Stimulated activated CD8-positive, alpha-beta memory T cell treated with anti-CD3 and anti-CD28 coated beads, Interleukin-12 subunit alpha, Interleukin-12 subunit beta, amount 100 ng/mL, for 4 hours (primary cell): ENCODE data around the gene TFB2M.

Experiments
- DNase-seq: peaks from one replicate; pipeline ENCODE4 v3.0.0-alpha.2; 2020; ENCODE audit warnings: low read depth

TFB2M gene

DNA sequence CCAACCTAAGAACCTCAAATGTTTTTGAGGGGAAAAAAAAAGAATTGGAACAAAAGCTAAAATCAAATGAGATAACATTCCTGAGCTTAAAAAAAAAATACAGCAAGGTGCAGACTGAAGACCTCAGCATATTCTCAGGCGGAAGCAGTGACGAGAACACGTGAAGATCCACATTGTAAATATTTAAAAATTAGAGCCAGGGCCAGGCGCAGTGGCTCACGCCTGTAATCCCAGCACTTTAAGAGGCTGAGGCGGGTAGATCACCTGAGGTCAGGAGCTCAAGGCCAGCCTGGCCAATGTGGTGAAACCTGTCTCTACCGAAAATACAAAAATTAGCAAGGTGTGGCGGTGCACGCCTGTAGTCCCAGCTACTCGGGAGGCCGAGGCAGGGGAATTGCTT is 15.7 kb downstream of the TFB2M start:
- no peak for DNase-seq

- DNase-seq = no peak
These were observed 16.4 kb downstream of the TFB2M start for GRCh38 chr1:246549665-246550064.

- DNase-seq = no peak
These were observed 22.1 kb downstream of the TFB2M start for GRCh38 chr1:246544001-246544400.

DNA sequence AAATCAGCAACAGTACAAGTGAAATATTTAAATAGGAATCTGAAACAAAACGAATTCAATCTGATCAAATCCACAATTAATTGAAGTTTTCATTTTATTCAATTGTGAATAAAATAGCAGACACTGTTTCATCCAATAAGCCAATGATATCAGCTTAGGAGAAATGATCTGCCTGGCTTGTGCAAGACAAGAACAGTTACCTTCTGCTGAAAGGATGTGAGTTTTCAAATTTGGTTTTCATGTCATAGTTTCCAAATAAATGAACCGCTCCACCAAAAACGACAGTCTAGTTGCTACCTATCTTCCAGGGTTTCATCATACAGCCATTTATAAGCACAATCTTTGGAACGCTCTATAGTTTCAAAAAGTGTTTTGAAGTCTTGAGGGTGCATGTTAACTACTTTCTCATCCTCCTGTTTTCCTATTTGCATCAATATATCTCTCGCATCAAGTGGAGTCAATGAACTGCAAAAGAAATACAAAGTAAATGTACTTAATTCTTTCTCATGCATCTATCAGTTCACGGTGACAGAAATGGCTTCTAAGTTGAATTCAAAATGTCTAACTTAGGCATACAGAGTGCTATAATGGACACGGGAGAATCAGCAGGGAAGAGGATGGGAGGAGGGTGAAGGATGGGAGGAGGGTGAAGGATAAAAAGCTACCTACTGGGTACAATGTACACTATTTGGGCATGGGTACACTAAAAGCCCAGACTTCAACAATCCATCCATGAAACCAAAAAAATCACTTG is 25.1 kb downstream of the TFB2M start:
- no peak for DNase-seq

DNA sequence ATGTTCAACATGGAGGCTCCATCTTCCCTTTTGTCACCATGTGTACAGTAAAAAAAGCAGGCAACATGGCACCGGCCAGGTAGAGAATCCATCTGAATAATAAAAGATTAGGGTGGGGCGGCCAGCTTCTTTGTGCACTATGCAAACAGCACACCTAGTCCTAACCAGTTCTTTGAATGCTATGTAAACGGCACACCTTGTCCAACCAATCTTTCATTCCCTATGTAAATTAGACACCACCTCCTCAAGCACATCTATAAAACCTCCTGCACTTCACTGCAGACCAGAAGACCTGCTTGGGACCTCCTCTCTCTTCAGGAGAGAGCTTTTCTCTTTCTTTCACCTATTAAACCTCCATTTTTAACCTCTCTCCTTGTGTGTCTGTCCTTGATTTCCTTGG is 28.2 kb downstream of the TFB2M start:
- DNase-seq = no peak

DNA sequence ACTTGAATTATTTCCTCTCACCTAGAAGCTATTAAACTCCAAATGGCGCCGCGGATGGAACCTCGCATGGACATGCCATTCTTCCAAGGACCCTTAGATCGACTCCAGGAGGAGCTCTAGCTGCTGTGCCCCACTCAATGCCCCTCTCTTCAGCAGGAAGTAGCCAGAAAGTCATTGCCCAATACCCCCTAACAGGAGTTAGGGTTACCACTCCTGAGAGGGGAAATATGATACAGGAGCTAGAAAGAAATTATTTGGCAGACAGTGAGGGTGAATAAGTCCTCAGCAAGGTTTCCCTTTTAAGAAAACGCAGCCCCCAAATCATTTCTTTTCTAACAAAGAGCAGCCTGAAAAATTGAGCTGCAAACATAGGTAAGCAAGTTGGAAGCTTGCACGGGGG is 28.6 kb downstream of the TFB2M start:
- DNase-seq = no peak

GRCh38 chr1:246534114-246534513 is 31.9 kb downstream of the TFB2M start:
- DNase-seq = no peak

DNA sequence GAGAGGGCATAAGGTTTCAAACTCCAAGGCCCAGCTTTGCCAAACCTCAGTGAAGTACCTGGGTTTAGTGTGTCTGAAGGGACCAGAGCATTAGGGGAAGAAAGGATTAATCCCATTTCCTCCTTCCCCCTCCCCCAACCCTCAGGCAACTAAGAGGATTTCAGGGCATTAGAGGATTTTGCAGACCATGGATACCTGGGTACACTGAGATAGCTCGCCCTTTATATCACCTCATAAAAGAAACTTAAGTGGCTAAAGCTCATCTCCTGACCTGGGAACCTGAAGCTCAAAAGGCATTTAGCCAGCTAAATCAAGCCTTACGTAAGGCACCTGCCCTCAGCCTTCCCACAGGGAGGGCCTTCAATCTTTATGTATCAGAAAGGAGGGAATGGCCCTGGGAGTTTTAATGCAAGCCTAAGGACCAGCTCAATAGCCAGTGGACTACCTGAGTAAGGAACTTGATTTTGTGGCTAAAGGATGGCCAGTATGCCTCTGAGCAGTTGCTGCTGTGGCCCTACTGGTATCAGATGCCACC is 32.6 kb downstream of the TFB2M start:
- no peak for DNase-seq

- no peak for DNase-seq
These were observed 33.5 kb downstream of the TFB2M start for GRCh38 chr1:246532519-246532918.

GRCh38 chr1:246530482-246530881 is 35.6 kb downstream of the TFB2M start:
- no peak for DNase-seq

DNA sequence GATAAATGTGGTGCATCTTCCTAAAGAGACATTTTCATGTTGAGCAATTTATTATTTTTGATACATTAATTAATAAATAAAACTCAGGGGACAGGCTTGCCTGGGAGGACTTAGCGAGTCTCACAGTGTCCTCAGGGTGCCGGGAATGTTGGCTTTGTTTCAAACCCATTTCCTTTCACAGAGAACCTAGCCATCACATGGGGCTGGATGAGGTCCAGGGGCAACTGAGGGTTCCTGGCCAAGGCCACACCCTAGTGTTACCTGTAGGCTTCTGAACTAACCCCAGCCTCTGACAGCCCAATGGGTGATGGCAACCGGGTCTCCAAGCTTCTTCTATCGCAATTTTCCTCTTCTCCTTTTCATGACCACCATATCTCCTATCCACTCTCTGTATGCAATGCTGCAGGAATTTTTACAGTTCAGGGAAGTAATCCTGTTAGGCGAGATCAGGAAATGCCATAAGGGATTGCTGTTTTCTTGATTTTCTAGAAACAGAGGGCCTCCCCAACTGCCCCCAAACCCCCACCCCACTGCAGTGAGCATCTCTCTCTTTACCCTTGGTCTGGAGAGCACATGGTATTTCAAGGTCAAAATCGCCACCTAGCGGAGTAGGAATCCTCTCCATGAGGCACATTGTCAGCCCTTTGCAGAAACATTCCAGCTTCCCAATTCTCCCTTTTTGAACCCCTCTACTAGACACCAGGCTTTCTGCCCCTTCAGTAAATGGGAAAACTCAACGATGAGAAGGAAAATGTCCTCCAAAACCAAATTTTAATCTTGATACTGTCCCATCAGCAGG is 36.9 kb downstream of the TFB2M start:
- DNase-seq = no peak

DNA sequence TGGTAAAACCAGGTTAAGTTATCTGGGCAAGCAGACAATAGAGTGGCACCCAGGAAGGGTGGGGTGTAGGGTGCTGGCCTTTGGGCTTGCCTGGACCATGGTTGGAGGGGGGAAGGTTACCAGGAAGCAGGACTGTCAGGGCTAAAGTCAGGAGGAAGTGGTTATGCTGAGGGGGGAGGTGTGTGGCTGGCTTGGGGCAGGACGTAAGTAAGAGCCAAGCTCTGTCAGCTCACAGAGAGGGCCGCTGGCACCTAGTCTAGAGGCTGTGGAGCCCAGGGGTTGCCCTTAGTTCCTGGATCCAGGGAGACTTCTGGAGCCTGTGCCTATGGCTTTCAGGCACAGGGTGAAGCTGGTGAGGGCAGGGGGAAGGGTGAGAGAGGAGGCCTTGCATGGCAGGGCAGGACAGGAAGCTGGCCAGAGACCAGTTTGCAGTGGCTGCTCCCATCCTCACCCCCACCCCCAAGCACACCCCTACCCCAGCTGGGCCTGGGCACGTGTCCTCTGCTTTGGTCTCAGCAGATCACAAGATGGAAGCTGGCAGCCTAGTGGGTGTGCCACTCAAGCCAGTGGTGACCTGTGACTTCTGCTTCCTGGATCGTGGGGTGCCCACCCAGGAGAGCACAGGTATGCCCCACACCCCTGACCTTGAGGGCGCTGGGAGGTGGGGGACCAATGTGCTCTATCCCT is 38.5 kb downstream of the TFB2M start:
- DNase-seq = no peak

- DNase-seq = no peak
These were observed 39.1 kb downstream of the TFB2M start for GRCh38 chr1:246526915-246527314.

DNA sequence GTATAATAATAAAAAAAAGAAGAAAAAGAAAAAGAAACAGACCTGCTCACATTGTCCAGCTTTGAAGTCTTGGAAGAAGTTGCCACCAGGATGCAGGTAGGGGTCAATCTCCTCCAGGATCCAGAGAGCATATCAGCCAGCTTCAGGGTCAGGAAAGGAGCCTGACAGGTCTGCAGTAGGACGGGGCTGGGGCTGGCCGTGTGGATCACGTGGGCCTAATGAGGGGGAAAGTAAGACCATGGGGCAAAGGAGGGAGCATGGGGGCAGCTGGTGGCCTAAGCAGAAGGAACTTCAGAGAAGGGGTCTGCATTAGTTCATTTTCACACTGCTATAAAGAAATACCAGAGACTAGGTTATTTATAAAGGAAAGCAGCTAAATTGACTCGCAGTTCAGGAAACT is 39.7 kb downstream of the TFB2M start:
- no peak for DNase-seq

- DNase-seq = no peak
These were observed 46.5 kb downstream of the TFB2M start for GRCh38 chr1:246519514-246519913.

DNA sequence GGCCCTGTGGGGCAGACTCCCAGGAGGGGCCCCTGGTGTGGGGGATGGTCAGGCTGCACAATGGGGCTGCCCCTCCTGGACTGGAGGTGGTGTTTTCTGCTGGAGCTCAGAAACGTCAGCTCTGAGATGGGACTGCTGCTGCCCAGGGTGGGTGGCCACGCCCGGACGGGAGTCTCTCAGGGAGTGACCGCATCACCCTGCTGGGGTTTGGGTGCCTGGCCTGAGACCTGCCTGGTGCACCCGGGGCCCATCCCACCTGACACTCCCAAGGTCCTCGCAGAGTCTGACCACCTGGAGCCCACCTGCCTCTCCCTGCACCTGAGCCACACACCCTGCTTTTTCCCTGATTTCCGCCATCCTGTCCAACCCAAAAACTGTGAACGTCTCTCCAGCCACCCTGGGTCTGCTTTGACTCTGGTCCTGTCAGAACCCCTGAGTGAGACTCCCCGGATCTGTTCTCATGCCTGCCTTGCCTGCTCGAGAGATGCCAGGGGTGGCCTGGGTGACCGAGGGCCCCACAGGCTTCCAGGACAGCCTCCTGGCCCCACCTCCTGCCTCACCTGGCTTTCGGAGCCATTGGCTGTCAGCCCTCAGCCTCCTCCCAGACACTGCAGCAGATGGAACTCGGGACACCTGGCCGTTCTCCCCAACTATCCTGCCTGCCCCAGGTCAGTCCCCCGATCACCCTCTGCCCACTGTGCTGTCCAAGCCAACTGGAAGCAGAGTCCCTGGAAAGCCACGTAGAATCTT is 47.4 kb downstream of the TFB2M start:
- no peak for DNase-seq

DNA sequence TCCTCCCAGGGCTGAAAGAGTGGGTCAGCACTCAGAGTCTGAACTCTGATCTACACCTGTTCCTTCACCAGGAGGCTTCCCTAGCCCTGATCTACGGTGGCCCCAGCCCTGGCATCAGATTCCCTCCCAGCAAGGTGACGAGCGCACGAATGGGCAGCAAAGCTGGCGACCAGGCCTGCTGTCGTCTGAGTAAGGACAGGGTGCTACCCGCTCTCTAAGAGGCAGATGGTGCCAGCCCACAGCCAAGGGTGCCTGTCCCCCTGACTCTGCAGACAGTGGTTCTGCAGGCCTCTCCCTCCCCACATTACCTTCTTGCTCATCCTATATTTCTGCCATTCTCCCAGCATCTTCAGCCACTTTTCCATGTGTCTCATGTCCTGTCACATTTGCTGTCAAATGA is 48.7 kb downstream of the TFB2M start:
- no peak for DNase-seq

DNA sequence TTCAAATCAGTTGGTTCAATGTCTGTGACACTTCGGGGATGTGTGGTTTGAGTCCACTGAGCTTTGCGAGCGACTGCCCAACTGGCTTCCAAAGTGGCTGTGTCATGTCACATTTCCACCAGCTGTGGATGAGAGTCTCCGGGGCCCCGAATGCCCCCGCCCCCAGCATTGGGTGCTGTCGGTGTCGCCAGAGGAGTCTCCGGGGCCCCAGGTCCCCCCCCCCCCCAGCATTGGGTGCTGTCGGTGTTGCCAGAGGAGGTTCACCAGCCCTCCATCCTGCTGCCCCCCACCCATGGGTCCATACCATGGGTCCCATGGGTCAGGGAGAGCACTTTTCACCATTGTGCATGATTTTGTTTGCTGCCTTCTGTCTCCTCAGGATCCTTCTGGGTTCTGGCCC is 49.9 kb downstream of the TFB2M start:
- DNase-seq = no peak

DNA sequence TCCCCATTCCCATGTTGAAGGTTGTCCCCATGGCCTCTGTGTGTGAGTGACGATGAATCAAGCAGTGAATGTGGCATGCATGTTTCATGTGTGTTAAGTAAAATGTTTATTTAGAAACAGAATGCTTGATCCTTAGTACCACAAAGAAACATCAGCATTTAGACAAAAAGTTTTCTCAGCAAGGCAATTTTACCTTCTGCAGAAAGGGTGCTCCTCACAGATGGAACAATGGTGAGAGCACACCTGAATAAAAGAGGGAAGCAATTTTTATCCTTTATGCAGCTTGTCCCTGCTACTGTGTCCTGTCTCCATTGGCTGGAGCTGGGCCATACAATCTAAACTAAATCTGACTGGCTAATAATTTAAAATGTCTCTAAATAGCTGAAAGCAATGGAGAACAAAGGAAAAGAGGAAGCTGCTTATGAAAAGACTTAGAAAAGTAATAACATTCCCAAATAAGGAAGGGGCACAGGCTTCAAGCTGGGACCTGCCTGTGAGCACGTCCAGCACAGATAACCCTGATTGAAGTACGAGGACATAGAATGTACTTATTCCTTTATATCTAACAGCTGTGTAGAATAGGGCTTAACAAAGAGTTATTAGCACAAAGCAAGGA is 50.6 kb downstream of the TFB2M start:
- no peak for DNase-seq

DNA sequence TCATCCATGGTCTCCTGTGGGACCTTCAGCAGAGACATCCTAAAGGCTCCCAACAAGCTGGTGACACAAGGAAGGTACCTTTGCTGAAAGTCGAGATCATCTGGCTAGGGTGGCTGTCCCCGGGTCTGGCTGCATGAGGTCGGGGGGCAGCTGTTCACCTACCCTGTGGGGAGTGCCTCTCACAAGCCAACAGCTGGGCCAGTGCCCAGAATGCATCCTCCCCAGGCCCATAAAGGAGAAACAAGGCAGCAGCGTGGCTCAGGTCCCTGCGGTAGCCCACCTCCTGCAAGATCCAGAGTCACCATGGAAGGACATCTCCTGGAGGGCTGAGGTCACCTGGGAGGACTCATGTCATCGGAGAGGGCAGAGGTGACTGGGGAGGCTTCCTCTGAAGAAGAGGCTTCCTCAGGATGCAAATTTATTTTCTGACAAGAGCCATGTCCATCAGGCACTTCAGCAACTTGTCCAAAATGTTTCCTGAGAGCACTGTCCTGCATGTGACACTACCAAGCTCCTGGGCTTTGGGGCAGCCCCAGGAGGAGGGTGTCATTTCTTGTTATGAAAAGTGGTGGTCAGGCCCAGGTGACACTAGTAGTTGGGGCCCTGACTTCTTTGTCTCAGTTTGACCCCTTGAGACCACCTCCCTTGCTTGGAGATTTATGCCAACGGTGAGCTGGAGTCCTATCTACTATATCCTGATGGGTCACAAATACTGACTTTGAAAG is 52.3 kb downstream of the TFB2M start:
- no peak for DNase-seq

DNA sequence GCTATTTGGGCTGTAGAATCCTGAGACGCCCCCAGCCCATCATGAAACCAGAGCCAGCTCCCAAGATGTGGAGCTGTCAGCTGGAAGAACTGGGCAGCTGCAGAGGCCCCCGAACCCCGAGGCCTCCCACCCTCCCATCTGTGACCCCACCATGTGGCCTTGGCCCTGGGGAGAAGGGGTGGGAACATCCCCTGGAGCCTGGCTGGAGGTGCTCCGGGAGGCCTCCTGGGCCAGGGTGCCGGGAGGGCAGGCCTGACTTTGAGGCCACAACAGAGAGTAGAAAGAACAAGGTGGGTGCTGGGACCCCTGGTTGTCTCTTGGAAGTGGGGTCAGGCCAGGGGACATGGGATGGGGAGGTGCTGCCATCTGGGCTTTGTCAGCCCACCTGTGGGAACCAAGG is 53.0 kb downstream of the TFB2M start:
- no peak for DNase-seq
